SK-N-SH (cell line): ENCODE data around the gene RGL1. TPM values are rescaled to one million over a fixed set of nuclear protein-coding genes. Genes with fewer than 3 reads are reported as not detected.
A peak's percentile ranks its signal among the peaks of the same experiment; 100 is the strongest.

ENCODE experiments used
- CTCF ChIA-PET: fragments of 300-600, 350-600 bp; formaldehyde crosslinking; extraction: SDS; loops from one replicate; lab custom pipeline; 2021; lab: Yijun Ruan, JAX
- POLR2A ChIA-PET: fragments of 350-600 bp; sonication (Branson Sonifier 250); formaldehyde crosslinking; extraction: SDS; loops from one replicate; lab custom pipeline; 2020; ENCODE audit warnings: antibody characterized with exemption, inconsistent platforms; lab: Yijun Ruan, JAX
- DNase-seq: peaks from one replicate; pipeline ENCODE4 v3.0.0; 2012
- H2AFZ ChIP-seq: fragments of 200-600 bp; sonication (generic); 2 replicates; pipeline ENCODE4 v1.8.1; 2016; ENCODE audit warnings: antibody characterized with exemption, mild to moderate bottlenecking, low read depth
- H3F3A ChIP-seq: fragments of 200-600 bp; sonication (generic); replicated peaks from 2 replicates; pipeline ENCODE3; 2016; ENCODE audit warnings: antibody characterized with exemption, mild to moderate bottlenecking; ENCODE audit not compliant: insufficient read depth
- H3K27ac ChIP-seq, 2 experiments: fragments of 200-500 bp in 1 of 2; fragments of 200-600 bp in 1 of 2; sonication (Bioruptor generic) in 1 of 2; sonication (generic), shearing (Covaris generic) in 1 of 2; 2 replicates each; pipeline versions ENCODE4 v1.5.1 to v1.6.1; 2014 to 2016; ENCODE audit warnings: low read depth in 2 of 2, inconsistent platforms in 1 of 2, low read length in 1 of 2, mild to moderate bottlenecking in 1 of 2, mixed read lengths in 1 of 2
- H3K27me3 ChIP-seq: fragments of 200-600 bp; sonication (generic), shearing (Covaris generic); 2 replicates; pipeline ENCODE4 v1.6.1; 2016; ENCODE audit warnings: mixed run types; ENCODE audit not compliant: insufficient read depth
- H3K36me3 ChIP-seq, 2 experiments: fragments of 200-500 bp in 1 of 2; fragments of 200-600 bp in 1 of 2; sonication (Bioruptor generic) in 1 of 2; sonication (generic) in 1 of 2; replicated peaks in 1 of 2; 2 replicates each; pipeline versions ENCODE3 to v1.5.1; 2014 to 2016; ENCODE audit warnings: low read length in 1 of 2, mild to moderate bottlenecking in 1 of 2; ENCODE audit not compliant: insufficient read depth in 2 of 2, control insufficient read depth in 1 of 2
- H3K4me1 ChIP-seq, 2 experiments: fragments of 200-500 bp in 1 of 2; fragments of 200-600 bp in 1 of 2; sonication (Bioruptor generic) in 1 of 2; sonication (generic), shearing (Covaris generic) in 1 of 2; 2 replicates each; pipeline versions ENCODE4 v1.5.1 to v1.6.1; 2014 to 2016; ENCODE audit warnings: low read depth in 1 of 2, low read length in 1 of 2, mixed run types in 1 of 2; ENCODE audit not compliant: insufficient read depth in 2 of 2, control insufficient read depth in 1 of 2
- H3K4me2 ChIP-seq: fragments of 200-600 bp; sonication (generic), shearing (Covaris generic); 2 replicates; pipeline ENCODE4 v1.6.1; 2017; ENCODE audit warnings: mixed run types
- H3K4me3 ChIP-seq, 2 experiments: fragments of 200-500 bp in 1 of 2; fragments of 200-600 bp in 1 of 2; sonication (Bioruptor generic) in 1 of 2; sonication (generic), shearing (Covaris generic) in 1 of 2; 2 replicates each; pipeline versions ENCODE4 v1.5.1 to v1.8.1; 2014 to 2016; ENCODE audit warnings: low read depth in 2 of 2, inconsistent platforms in 1 of 2, low read length in 1 of 2, mild to moderate bottlenecking in 1 of 2, mixed read lengths in 1 of 2, moderate library complexity in 1 of 2
- H3K79me2 ChIP-seq: fragments of 200-600 bp; sonication (generic); 2 replicates; pipeline ENCODE4 v1.8.1; 2017; ENCODE audit warnings: mild to moderate bottlenecking; ENCODE audit not compliant: insufficient read depth
- H3K9ac ChIP-seq: fragments of 200-600 bp; sonication (generic); 2 replicates; pipeline ENCODE4 v1.6.1; 2017; ENCODE audit warnings: mixed run types
- H3K9me2 ChIP-seq: fragments of 200-600 bp; sonication (generic); 2 replicates; pipeline ENCODE4 v1.6.1; 2017; ENCODE audit warnings: mixed run types
- H3K9me3 ChIP-seq: fragments of 200-600 bp; sonication (generic); 2 replicates; pipeline ENCODE4 v1.6.1; 2017; ENCODE audit warnings: mixed run types, mild to moderate bottlenecking, moderate library complexity
- H4K20me1 ChIP-seq: fragments of 200-600 bp; sonication (generic); 2 replicates; pipeline ENCODE4 v1.6.1; 2017; ENCODE audit warnings: mild to moderate bottlenecking, mixed run types; ENCODE audit not compliant: insufficient read depth
- EZH2phosphoT487 ChIP-seq: fragments of 200-600 bp; sonication (generic); IDR thresholded peaks from 2 replicates; pipeline ENCODE4 v1.6.1; 2017; ENCODE audit warnings: low read depth, mixed run types, mild to moderate bottlenecking, antibody characterized with exemption, moderate library complexity, borderline replicate concordance
- FOXM1 ChIP-seq: IDR thresholded peaks from 2 replicates; pipeline ENCODE4 v1.4.0; 2012; ENCODE audit warnings: low read depth, mild to moderate bottlenecking
- GATA2 ChIP-seq: sonication (generic); formaldehyde crosslinking; IDR thresholded peaks from 2 replicates; pipeline ENCODE4 v1.5.0; 2020; ENCODE audit warnings: mild to moderate bottlenecking, missing genetic modification reagents
- IRF3 ChIP-seq: fragments of 150-350 bp; IDR thresholded peaks from 2 replicates; pipeline ENCODE4 v1.6.1; 2016; ENCODE audit warnings: mild to moderate bottlenecking, low read depth, low read length
- MAX ChIP-seq: IDR thresholded peaks from 2 replicates; pipeline ENCODE4 v1.4.0; 2012; ENCODE audit warnings: low read depth
- MXI1 ChIP-seq: IDR thresholded peaks from 2 replicates; pipeline ENCODE4 v1.6.1; 2012; ENCODE audit warnings: mild to moderate bottlenecking, low read depth, low read length, improper control_type of control experiment
- NFIC ChIP-seq: IDR thresholded peaks from 2 replicates; pipeline ENCODE4 v1.4.0; 2012; ENCODE audit warnings: borderline replicate concordance
- NRF1 ChIP-seq: IDR thresholded peaks from 2 replicates; pipeline ENCODE4 v1.6.1; 2012; ENCODE audit warnings: low read depth, mild to moderate bottlenecking, low read length
- PBX3 ChIP-seq: IDR thresholded peaks from 2 replicates; pipeline ENCODE4; 2012
- RCOR1 ChIP-seq: fragments of 150-350 bp; IDR thresholded peaks from 2 replicates; pipeline ENCODE4 v1.6.1; 2017; ENCODE audit warnings: antibody characterized with exemption, low read length
- REST ChIP-seq: IDR thresholded peaks from 2 replicates; pipeline ENCODE4 v1.6.1; 2012; ENCODE audit warnings: mild to moderate bottlenecking, low read depth, low read length, moderate library complexity
- RXRA ChIP-seq: IDR thresholded peaks from 2 replicates; pipeline ENCODE4 v1.4.0; 2012; ENCODE audit warnings: low read depth, mild to moderate bottlenecking, borderline replicate concordance
- SIN3A ChIP-seq: IDR thresholded peaks from 2 replicates; pipeline ENCODE4 v1.6.1; 2012; ENCODE audit warnings: low read depth, mild to moderate bottlenecking, low read length, moderate library complexity, borderline replicate concordance
- SMC3 ChIP-seq: IDR thresholded peaks from 2 replicates; pipeline ENCODE4 v1.6.1; 2012; ENCODE audit warnings: low read depth, low read length, improper control_type of control experiment
- TAF1 ChIP-seq: IDR thresholded peaks from 2 replicates; pipeline ENCODE4 v1.6.1; 2012; ENCODE audit warnings: low read depth, mild to moderate bottlenecking, low read length, moderate library complexity, borderline replicate concordance
- TCF12 ChIP-seq: IDR thresholded peaks from 2 replicates; pipeline ENCODE4 v1.4.0; 2012
- TEAD4 ChIP-seq: IDR thresholded peaks from 2 replicates; pipeline ENCODE4 v1.4.0; 2012; ENCODE audit warnings: mild to moderate bottlenecking, borderline replicate concordance; ENCODE audit not compliant: insufficient read depth
- YY1 ChIP-seq: IDR thresholded peaks from 2 replicates; pipeline ENCODE4 v1.4.0; 2012; ENCODE audit warnings: low read depth, mild to moderate bottlenecking
- ZBTB33 ChIP-seq: IDR thresholded peaks from 2 replicates; pipeline ENCODE4 v1.4.0; 2012; ENCODE audit warnings: low read depth, borderline replicate concordance
- WGBS: methylation state at CpG from one replicate; pipeline ENCODE4 v1.1.6; 2017; ENCODE audit warnings: low lambda C conversion rate; 5-methylcytosine and 5-hydroxymethylcytosine counted together
- polyA plus RNA-seq, 3 experiments: library from polyadenylated mRNA; depleted of rRNA; stranded (reverse); fragments of >200 nt; gene quantifications; 2 replicates each; pipeline ENCODE4 v1.2.3, GENCODE V29; 2012

The RGL1 gene
- polyA plus RNA-seq, 1 of the 3 experiments (the other 2 are of a cell fraction), result 8.3 TPM

- H3K79me2 ChIP-seq, result no peaks in the 10 kb centered on the region
Observed at GRCh38 chr1:183893561-183894289, 88.8 kb downstream of the RGL1 start.

More at GRCh38 chr1:183893561-183894289, 88.8 kb downstream of the RGL1 start:
- no peaks in the 10 kb centered on the region for H3F3A ChIP-seq
- ChIA-PET CTCF (interaction anchor here (1.5 to 3.0 kb wide), 3 partner anchors 21 to 238 kb away, joined by 4 to 12 read pairs (median 8); no protein-coding TSS in a partner anchor), POLR2A (no interaction called here)
- no peak for TF ChIP-seq TAF1
- TF ChIP-seq NFIC, result no peak
- no peak for TF ChIP-seq RCOR1
- TF ChIP-seq EZH2phosphoT487, result no peak
- TF ChIP-seq SIN3A, result no peak
- TF ChIP-seq PBX3, result no peak
- no peak for TF ChIP-seq MAX
- no peak for TF ChIP-seq FOXM1
- no peak for TF ChIP-seq SMC3
- no peak for TF ChIP-seq ZBTB33
- TF ChIP-seq TCF12, result no peak
- no peak for TF ChIP-seq REST
- no peak for TF ChIP-seq YY1
- no peak for TF ChIP-seq RXRA
- TF ChIP-seq IRF3, result no peak
- no peak for TF ChIP-seq TEAD4
- TF ChIP-seq GATA2 (CRISPR knock-in tag), result no peak
- no peak for TF ChIP-seq MXI1
- no peak for TF ChIP-seq NRF1
- no peaks in the 10 kb centered on the region for H3K27me3 ChIP-seq
- peaks cover 28 to 89% of the 10 kb centered on the region in 2 experiments for H3K36me3 ChIP-seq
- no peaks in the 10 kb centered on the region for H4K20me1 ChIP-seq
- H3K27ac ChIP-seq, result peak overlapping the region in 1 of 2 experiments; percentile 39; a peak in 1 of 4 replicates
- H3K9ac ChIP-seq, result no peak overlapping the region
- DNase-seq, result no peak
- 78% methylated on average over 3 of the region's 3 CpGs for WGBS
- H3K4me2 ChIP-seq, result no peak overlapping the region
- peaks cover 0 to 12% of the 10 kb centered on the region in 2 experiments; a peak in 3 of 4 replicates for H3K4me1 ChIP-seq
- H2AFZ ChIP-seq, result no peak overlapping the region
- H3K9me2 ChIP-seq, result no peaks in the 10 kb centered on the region
- H3K9me3 ChIP-seq, result no peaks in the 10 kb centered on the region
- H3K4me3 ChIP-seq, result no peak overlapping the region
